Measurements from ENCODE around the gene SMARCA4.
"Not testable (repeated sequence)": the region's sequence is repeated elsewhere in the genome, so short reads cannot be mapped to it uniquely, and the experiment has no call there.

The SMARCA4 gene

DNA sequence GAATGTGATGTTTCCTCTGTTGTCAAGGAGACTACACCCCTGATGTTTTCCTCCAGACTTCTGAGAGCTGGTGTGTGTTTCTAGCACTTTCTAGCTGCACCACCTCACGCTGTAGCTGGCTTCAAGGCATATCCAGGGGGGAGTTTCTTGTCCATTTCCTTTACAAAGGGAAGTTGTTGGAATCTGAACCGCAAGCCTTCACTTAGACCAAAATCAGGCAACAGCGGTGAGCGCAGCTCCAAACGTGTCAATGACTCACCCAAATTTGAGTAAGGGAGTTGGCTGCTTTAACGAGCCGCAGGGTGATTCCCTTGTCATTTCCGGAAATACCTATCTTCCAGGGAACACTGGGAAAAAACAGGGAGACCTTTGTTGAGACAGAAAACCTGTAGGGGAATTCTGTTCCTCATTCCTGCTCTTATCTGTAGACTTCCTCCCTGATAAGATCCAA lies 130.9 kb downstream of the SMARCA4 start:
- WGBS (ENCODE audit: extremely low coverage, insufficient coverage, low lambda C conversion rate): no CpG with 5 or more reads among the region's 8 CpGs
- no peak overlapping the region for H3K4ac ChIP-seq (ENCODE audit: low read depth, low read length)
- peak overlapping the region; percentile 68 for H3K27ac ChIP-seq (ENCODE audit: low read depth, low read length)
- H3K4me2 ChIP-seq (ENCODE audit: low read length): peak overlapping the region; percentile 96
- H3K4me1 ChIP-seq (ENCODE audit: control insufficient read depth, low read depth, low read length): peaks cover 7% of the 10 kb centered on the region
- H2BK120ac ChIP-seq (ENCODE audit: low read depth, low read length): no peak overlapping the region
- H3K56ac ChIP-seq (ENCODE audit: low read length): peak overlapping the region; percentile 97
- peak overlapping the region; percentile 91 for H3K23ac ChIP-seq (ENCODE audit: low read length)
- peak; percentile 97 for DNase-seq
- H3K27me3 ChIP-seq (ENCODE audit: insufficient read depth, low read length, poor library complexity): no peaks in the 10 kb centered on the region
- H4K5ac ChIP-seq (ENCODE audit: low read length): no peak overlapping the region
- H3K36me3 ChIP-seq (ENCODE audit: control insufficient read depth, insufficient read depth, low read length): peaks cover 15% of the 10 kb centered on the region
- peaks cover 69% of the 10 kb centered on the region for H3K79me2 ChIP-seq (ENCODE audit: control insufficient read depth, insufficient read depth, low read length)
- no peak overlapping the region for H2AK5ac ChIP-seq (ENCODE audit: low read length)
- H3K79me1 ChIP-seq (ENCODE audit: low read length): peaks cover 2% of the 10 kb centered on the region
- H2BK15ac ChIP-seq (replicated peaks; ENCODE audit: low read depth): no peak overlapping the region
- peak overlapping the region; percentile 70 for H2BK5ac ChIP-seq (ENCODE audit: low read length)
- peak overlapping the region; percentile 100 for H3K9ac ChIP-seq (ENCODE audit: low read length)
- peak overlapping the region; percentile 19 for H3K4me3 ChIP-seq (ENCODE audit: low read length)
- no peak overlapping the region for H3K18ac ChIP-seq (ENCODE audit: low read length)
- H4K8ac ChIP-seq (ENCODE audit: low read depth, low read length): no peak overlapping the region

- WGBS (ENCODE audit: extremely low coverage, insufficient coverage, low lambda C conversion rate): no CpG with 5 or more reads among the region's 6 CpGs
- Histone ChIP-seq H3K79me2 (ENCODE audit: control insufficient read depth, insufficient read depth, low read length) (peaks cover 73% of the 10 kb centered on the region), H3K9ac (ENCODE audit: low read length) (no peak overlapping the region), H4K5ac (ENCODE audit: low read length) (no peak overlapping the region), H2BK15ac (replicated peaks; ENCODE audit: low read depth) (no peak overlapping the region), H2AK5ac (ENCODE audit: low read length) (no peak overlapping the region), H3K4me2 (ENCODE audit: low read length) (peak overlapping the region; percentile 10), H3K18ac (ENCODE audit: low read length) (no peak overlapping the region), H4K8ac (ENCODE audit: low read depth, low read length) (no peak overlapping the region), H3K27me3 (ENCODE audit: insufficient read depth, low read length, poor library complexity) (no peaks in the 10 kb centered on the region), H3K79me1 (ENCODE audit: low read length) (peaks cover 2% of the 10 kb centered on the region), H3K36me3 (ENCODE audit: control insufficient read depth, insufficient read depth, low read length) (peaks cover 15% of the 10 kb centered on the region), H2BK5ac (ENCODE audit: low read length) (no peak overlapping the region), H3K56ac (ENCODE audit: low read length) (peak overlapping the region; percentile 45), H3K4me1 (ENCODE audit: control insufficient read depth, low read depth, low read length) (peaks cover 7% of the 10 kb centered on the region), H3K27ac (ENCODE audit: low read depth, low read length) (no peak overlapping the region), H3K23ac (ENCODE audit: low read length) (no peak overlapping the region), H2BK120ac (ENCODE audit: low read depth, low read length) (no peak overlapping the region), H3K4me3 (ENCODE audit: low read length) (no peak overlapping the region), H3K4ac (ENCODE audit: low read depth, low read length) (no peak overlapping the region)
- DNase-seq: no peak
Measured at GRCh38 chr19:11092181-11092538, 131.3 kb downstream of the SMARCA4 start.

GRCh38 chr19:11093689-11094238 lies 132.9 kb downstream of the SMARCA4 start:
- H2AK5ac ChIP-seq (ENCODE audit: low read length): no peak overlapping the region
- H2BK15ac ChIP-seq (replicated peaks; ENCODE audit: low read depth): no peak overlapping the region
- no peak for DNase-seq
- H2BK5ac ChIP-seq (ENCODE audit: low read length): no peak overlapping the region
- no peaks in the 10 kb centered on the region for H3K27me3 ChIP-seq (ENCODE audit: insufficient read depth, low read length, poor library complexity)
- no peak overlapping the region for H3K27ac ChIP-seq (ENCODE audit: low read depth, low read length)
- H3K4me1 ChIP-seq (ENCODE audit: control insufficient read depth, low read depth, low read length): peaks cover 3% of the 10 kb centered on the region
- WGBS (ENCODE audit: extremely low coverage, insufficient coverage, low lambda C conversion rate): no CpG with 5 or more reads among the region's 15 CpGs
- no peak overlapping the region for H3K9ac ChIP-seq (ENCODE audit: low read length)
- no peak overlapping the region for H4K8ac ChIP-seq (ENCODE audit: low read depth, low read length)
- no peak overlapping the region for H3K23ac ChIP-seq (ENCODE audit: low read length)
- H3K4me3 ChIP-seq (ENCODE audit: low read length): no peak overlapping the region
- H3K36me3 ChIP-seq (ENCODE audit: control insufficient read depth, insufficient read depth, low read length): peaks cover 15% of the 10 kb centered on the region
- no peak overlapping the region for H3K18ac ChIP-seq (ENCODE audit: low read length)
- H3K56ac ChIP-seq (ENCODE audit: low read length): no peak overlapping the region
- H3K4ac ChIP-seq (ENCODE audit: low read depth, low read length): no peak overlapping the region
- H3K4me2 ChIP-seq (ENCODE audit: low read length): no peak overlapping the region
- peaks cover 2% of the 10 kb centered on the region for H3K79me1 ChIP-seq (ENCODE audit: low read length)
- H2BK120ac ChIP-seq (ENCODE audit: low read depth, low read length): no peak overlapping the region
- H3K79me2 ChIP-seq (ENCODE audit: control insufficient read depth, insufficient read depth, low read length): peaks cover 88% of the 10 kb centered on the region
- no peak overlapping the region for H4K5ac ChIP-seq (ENCODE audit: low read length)

GRCh38 chr19:11094520-11094894 lies 133.7 kb downstream of the SMARCA4 start:
- WGBS (ENCODE audit: extremely low coverage, insufficient coverage, low lambda C conversion rate): no CpG with 5 or more reads among the region's 4 CpGs
- Histone ChIP-seq H3K4me2 (ENCODE audit: low read length) (no peak overlapping the region), H3K4ac (ENCODE audit: low read depth, low read length) (no peak overlapping the region), H3K79me2 (ENCODE audit: control insufficient read depth, insufficient read depth, low read length) (peaks cover 89% of the 10 kb centered on the region), H3K36me3 (ENCODE audit: control insufficient read depth, insufficient read depth, low read length) (peaks cover 15% of the 10 kb centered on the region), H3K56ac (ENCODE audit: low read length) (no peak overlapping the region), H4K8ac (ENCODE audit: low read depth, low read length) (no peak overlapping the region), H3K23ac (ENCODE audit: low read length) (no peak overlapping the region), H4K5ac (ENCODE audit: low read length) (no peak overlapping the region), H2AK5ac (ENCODE audit: low read length) (no peak overlapping the region), H3K9ac (ENCODE audit: low read length) (no peak overlapping the region), H3K79me1 (ENCODE audit: low read length) (peaks cover 2% of the 10 kb centered on the region), H2BK15ac (replicated peaks; ENCODE audit: low read depth) (no peak overlapping the region), H2BK5ac (ENCODE audit: low read length) (no peak overlapping the region), H3K18ac (ENCODE audit: low read length) (no peak overlapping the region), H3K4me1 (ENCODE audit: control insufficient read depth, low read depth, low read length) (peaks cover 3% of the 10 kb centered on the region), H3K27me3 (ENCODE audit: insufficient read depth, low read length, poor library complexity) (no peaks in the 10 kb centered on the region), H3K27ac (ENCODE audit: low read depth, low read length) (no peak overlapping the region), H2BK120ac (ENCODE audit: low read depth, low read length) (no peak overlapping the region), H3K4me3 (ENCODE audit: low read length) (no peak overlapping the region)
- no peak for DNase-seq

- Histone ChIP-seq H3K4me3 (ENCODE audit: low read length) (no peak overlapping the region), H3K56ac (ENCODE audit: low read length) (no peak overlapping the region), H3K4me1 (ENCODE audit: control insufficient read depth, low read depth, low read length) (peaks cover 3% of the 10 kb centered on the region), H3K23ac (ENCODE audit: low read length) (no peak overlapping the region), H3K4me2 (ENCODE audit: low read length) (no peak overlapping the region), H2BK120ac (ENCODE audit: low read depth, low read length) (no peak overlapping the region), H2AK5ac (ENCODE audit: low read length) (no peak overlapping the region), H2BK15ac (replicated peaks; ENCODE audit: low read depth) (no peak overlapping the region), H3K36me3 (ENCODE audit: control insufficient read depth, insufficient read depth, low read length) (peaks cover 21% of the 10 kb centered on the region), H3K9ac (ENCODE audit: low read length) (no peak overlapping the region), H3K79me1 (ENCODE audit: low read length) (peaks cover 8% of the 10 kb centered on the region), H3K27ac (ENCODE audit: low read depth, low read length) (no peak overlapping the region), H3K27me3 (ENCODE audit: insufficient read depth, low read length, poor library complexity) (no peaks in the 10 kb centered on the region), H4K5ac (ENCODE audit: low read length) (no peak overlapping the region), H3K79me2 (ENCODE audit: control insufficient read depth, insufficient read depth, low read length) (peaks cover 85% of the 10 kb centered on the region), H4K8ac (ENCODE audit: low read depth, low read length) (no peak overlapping the region), H3K18ac (ENCODE audit: low read length) (no peak overlapping the region), H2BK5ac (ENCODE audit: low read length) (no peak overlapping the region), H3K4ac (ENCODE audit: low read depth, low read length) (no peak overlapping the region)
- DNase-seq: no peak
- WGBS (ENCODE audit: extremely low coverage, insufficient coverage, low lambda C conversion rate): no CpG with 5 or more reads among the region's 10 CpGs
Measured at GRCh38 chr19:11096210-11096841, 135.5 kb downstream of the SMARCA4 start.

DNA sequence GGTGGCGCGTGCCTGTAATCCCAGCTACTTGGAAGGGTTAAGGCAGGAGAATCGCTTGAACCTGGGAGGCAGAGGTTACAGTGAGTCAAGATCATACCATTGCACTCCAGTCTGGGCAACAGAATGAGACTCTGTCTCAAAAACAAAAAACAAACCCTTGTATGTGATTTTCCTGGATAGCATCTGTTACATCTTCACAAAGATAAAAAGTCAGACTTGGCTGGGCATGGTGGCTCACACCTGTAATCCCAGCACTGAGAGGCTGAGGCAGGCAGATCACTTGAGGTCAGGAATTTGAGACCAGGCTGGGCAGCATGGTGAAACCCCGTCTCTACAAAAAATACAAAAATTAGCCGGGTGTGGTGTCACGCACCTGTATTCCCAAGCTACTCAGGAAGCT lies 136.5 kb downstream of the SMARCA4 start:
- not testable (repeated sequence) for H3K4me3 ChIP-seq (ENCODE audit: low read length); H4K8ac ChIP-seq (ENCODE audit: low read depth, low read length); H2BK120ac ChIP-seq (ENCODE audit: low read depth, low read length); H2BK5ac ChIP-seq (ENCODE audit: low read length); H3K4me2 ChIP-seq (ENCODE audit: low read length); H3K56ac ChIP-seq (ENCODE audit: low read length); H3K27me3 ChIP-seq (ENCODE audit: insufficient read depth, low read length, poor library complexity); H3K18ac ChIP-seq (ENCODE audit: low read length); H2AK5ac ChIP-seq (ENCODE audit: low read length); DNase-seq; H3K27ac ChIP-seq (ENCODE audit: low read depth, low read length); H3K9ac ChIP-seq (ENCODE audit: low read length); H3K4ac ChIP-seq (ENCODE audit: low read depth, low read length); H3K79me1 ChIP-seq (ENCODE audit: low read length); H4K5ac ChIP-seq (ENCODE audit: low read length); H3K4me1 ChIP-seq (ENCODE audit: control insufficient read depth, low read depth, low read length); H2BK15ac ChIP-seq (replicated peaks; ENCODE audit: low read depth); H3K23ac ChIP-seq (ENCODE audit: low read length)
- peaks cover 19% of the 10 kb centered on the region for H3K36me3 ChIP-seq (ENCODE audit: control insufficient read depth, insufficient read depth, low read length)
- H3K79me2 ChIP-seq (ENCODE audit: control insufficient read depth, insufficient read depth, low read length): peaks cover 75% of the 10 kb centered on the region
- no CpG with 5 or more reads among the region's 6 CpGs for WGBS (ENCODE audit: extremely low coverage, insufficient coverage, low lambda C conversion rate)
